A673 (cell line): ENCODE results near the gene TEX261. TPM values are rescaled to one million over a fixed set of nuclear protein-coding genes. Genes with fewer than 3 reads are reported as not detected.
A peak's percentile ranks its signal among the peaks of the same experiment; 100 is the strongest.

Experiments
- BruUV-seq: library from RNA; stranded (reverse); fragments of 400-500 nt; replicated peaks from 2 replicates; lab custom pipeline; 2021; lab: Mats Ljungman, UMichigan
- CTCF ChIA-PET: fragments of 300-600 bp; sonication (Branson Sonifier 250); formaldehyde crosslinking; loops from one replicate; lab custom pipeline; 2022; ENCODE audit warnings: antibody characterized with exemption; lab: Charles Lee
- POLR2A ChIA-PET: fragments of 300-600 bp; sonication (Branson Sonifier 250); formaldehyde crosslinking; loops from one replicate; lab custom pipeline; 2022; ENCODE audit warnings: antibody characterized with exemption; ENCODE audit not compliant: low non-redundant PET; lab: Charles Lee
- DNase-seq: peaks from one replicate; pipeline ENCODE4 v3.0.0-alpha.2; 2015; ENCODE audit warnings: low spot score
- H3K27ac ChIP-seq: fragments of 200-600 bp; sonication (generic); 2 replicates; pipeline ENCODE4 v1.5.1; 2016; ENCODE audit warnings: mixed run types, low read depth, mild to moderate bottlenecking, mixed read lengths, antibody characterized with exemption, low read length; ENCODE audit not compliant: poor library complexity, severe bottlenecking
- H3K27me3 ChIP-seq: fragments of 200-600 bp; sonication (generic); replicated peaks from 2 replicates; pipeline ENCODE4 v1.6.1; 2017; ENCODE audit warnings: mixed run types, low read depth, mild to moderate bottlenecking, mixed read lengths, antibody characterized with exemption, low read length; ENCODE audit not compliant: insufficient read depth, poor library complexity
- H3K36me3 ChIP-seq: fragments of 200-600 bp; sonication (generic); 2 replicates; pipeline ENCODE4 v1.6.1; 2016; ENCODE audit warnings: mixed run types, mild to moderate bottlenecking, mixed read lengths, antibody characterized with exemption, low read length; ENCODE audit not compliant: insufficient read depth, poor library complexity, severe bottlenecking
- H3K4me1 ChIP-seq: fragments of 200-600 bp; sonication (generic); 2 replicates; pipeline ENCODE4 v1.6.1; 2017; ENCODE audit warnings: mixed run types, mild to moderate bottlenecking, mixed read lengths, antibody characterized with exemption, low read length; ENCODE audit not compliant: insufficient read depth, poor library complexity, severe bottlenecking
- H3K4me3 ChIP-seq: fragments of 200-600 bp; sonication (generic); 2 replicates; pipeline ENCODE4 v1.5.1; 2016; ENCODE audit warnings: low read depth, mixed run types, mild to moderate bottlenecking, mixed read lengths, low read length; ENCODE audit not compliant: poor library complexity, severe bottlenecking
- H3K9me3 ChIP-seq: fragments of 200-600 bp; sonication (generic); 2 replicates; pipeline ENCODE4 v1.6.1; 2016; ENCODE audit warnings: mixed run types, low read depth, mild to moderate bottlenecking, mixed read lengths, antibody characterized with exemption, low read length; ENCODE audit not compliant: poor library complexity, severe bottlenecking
- CTCF ChIP-seq: fragments of 300-800, 200-600 bp; sonication (generic); conservative IDR thresholded peaks from 2 replicates; pipeline ENCODE4 v1.5.1; 2017; ENCODE audit warnings: low read depth, mild to moderate bottlenecking, antibody characterized with exemption, low read length, moderate library complexity, mixed read lengths
- EZH2 ChIP-seq: fragments of 200-600 bp; sonication (generic); IDR thresholded peaks from 2 replicates; pipeline ENCODE4 v1.6.1; 2017; ENCODE audit warnings: borderline replicate concordance, low read depth, mild to moderate bottlenecking, mixed read lengths, antibody characterized with exemption, low read length; ENCODE audit not compliant: poor library complexity, severe bottlenecking
- intact Hi-C: fragments of 100-400 bp; cut with micrococcal nuclease; formaldehyde crosslinking; loops from one replicate; pipeline ENCODE4 v1.10.0; 2022; ENCODE audit not compliant: unreplicated experiment
- total RNA-seq: library from RNA; stranded (reverse); gene quantifications from 2 replicates; pipeline ENCODE4 v1.2.3, GENCODE V29; 2021

TEX261 gene
- total RNA-seq, 1 experiment from 2014 or later, result 60.9 TPM

DNA sequence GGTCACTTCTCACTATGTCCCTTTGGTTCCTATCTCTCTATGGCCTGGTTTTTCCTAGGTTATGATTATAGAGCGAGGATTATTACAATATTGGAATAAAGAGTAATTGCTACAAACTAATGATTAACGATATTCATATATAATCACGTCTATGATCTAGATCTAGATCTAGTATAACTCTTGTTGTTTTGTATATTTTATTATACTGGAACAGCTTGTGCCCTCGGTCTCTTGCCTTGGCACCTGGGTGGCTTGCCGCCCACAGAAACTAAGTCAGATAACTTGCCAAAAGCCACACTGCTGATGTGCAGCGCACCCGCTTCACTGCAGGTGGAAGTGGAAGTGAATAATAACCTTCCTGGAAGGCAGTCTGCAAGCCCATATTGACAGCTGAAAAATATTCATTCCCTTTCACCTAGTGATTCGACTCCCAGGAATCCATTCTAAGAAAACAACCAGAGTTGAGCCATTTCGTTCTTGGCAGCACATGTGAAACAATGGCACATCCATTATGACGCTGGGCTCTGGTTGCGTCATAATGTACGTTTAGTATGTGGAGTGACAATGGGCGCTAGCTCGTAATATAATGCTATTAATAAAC, 17.0 kb downstream of the TEX261 start:
- TF ChIP-seq CTCF (peak; percentile 41; the same call in 1 of the 2 replicates), EZH2 (no peak)
- H3K4me1 ChIP-seq, result peaks cover 4% of the 10 kb centered on the region
- no TSS peak for BruUV-seq
- ChIA-PET CTCF (interaction anchor here (0.5 to 1.9 kb wide), 2 partner anchors 24 to 106 kb away, joined by 5 read pairs; no protein-coding TSS in a partner anchor), POLR2A (no interaction called here)
- no peaks in the 10 kb centered on the region for H3K9me3 ChIP-seq
- H3K36me3 ChIP-seq, result no peaks in the 10 kb centered on the region
- no peak overlapping the region for H3K27ac ChIP-seq
- intact Hi-C loops, result loop anchor here (10.0 kb wide), 1 partner anchor 113 kb away; no protein-coding TSS in a partner anchor
- no peaks in the 10 kb centered on the region for H3K27me3 ChIP-seq
- DNase-seq, result peak; percentile 46
- peak overlapping the region; percentile 50 for H3K4me3 ChIP-seq

GRCh38 chr2:70975237-70975636, 19.4 kb downstream of the TEX261 start:
- ChIA-PET POLR2A (no interaction called here), CTCF (no interaction called here)
- no TSS peak for BruUV-seq
- intact Hi-C loops, result loop anchor here (10.0 kb wide), 1 partner anchor 110 kb away; no protein-coding TSS in a partner anchor
- TF ChIP-seq CTCF, result no peak
- no peak for TF ChIP-seq EZH2
- Histone ChIP-seq H3K9me3 (no peaks in the 10 kb centered on the region), H3K27ac (no peak overlapping the region), H3K36me3 (no peaks in the 10 kb centered on the region), H3K27me3 (no peaks in the 10 kb centered on the region), H3K4me1 (peaks cover 4% of the 10 kb centered on the region), H3K4me3 (no peak overlapping the region)
- DNase-seq, result no peak

DNA sequence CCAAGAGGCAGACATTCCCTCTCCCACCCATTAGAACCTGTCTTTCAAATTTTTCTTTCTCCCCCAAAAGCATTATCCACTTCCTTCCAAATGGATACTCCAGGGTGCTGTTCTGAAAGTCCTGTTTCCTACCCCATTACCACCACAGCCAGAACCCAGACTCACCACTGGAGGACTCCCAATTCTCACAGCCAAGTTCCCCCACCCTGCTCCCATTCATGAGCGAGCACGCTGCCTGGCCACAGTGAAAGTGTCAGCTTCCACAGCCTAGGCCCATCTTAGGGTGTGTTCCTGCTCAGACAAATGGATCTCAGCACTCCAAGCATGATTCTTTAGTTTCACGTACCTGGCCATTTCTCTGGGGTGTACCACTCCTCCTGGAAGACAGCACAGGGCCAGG, 20.1 kb downstream of the TEX261 start:
- no peak for DNase-seq
- Histone ChIP-seq H3K27me3 (no peaks in the 10 kb centered on the region), H3K27ac (no peak overlapping the region), H3K4me3 (no peak overlapping the region), H3K36me3 (no peaks in the 10 kb centered on the region), H3K9me3 (no peaks in the 10 kb centered on the region), H3K4me1 (peaks cover 4% of the 10 kb centered on the region)
- POLR2A ChIA-PET, result interaction anchor here (0.7 kb wide), 1 partner anchor 125 kb away, joined by 3 read pairs; no protein-coding TSS in a partner anchor
- CTCF ChIA-PET, result no interaction called here
- no peak for TF ChIP-seq EZH2
- TF ChIP-seq CTCF, result no peak
- BruUV-seq, result no TSS peak
- intact Hi-C loops, result loop anchor here (10.0 kb wide), 1 partner anchor 110 kb away; no protein-coding TSS in a partner anchor
